MM.1S (cell line): Measurements from ENCODE around the gene TENM4.

Source experiments
- CTCF ChIP-seq: fragments of 300-600 bp; sonication (generic); IDR thresholded peaks from 2 replicates; pipeline ENCODE4 v1.5.1; 2016; ENCODE audit warnings: antibody characterized with exemption, low read length, mixed read lengths
- EZH2phosphoT487 ChIP-seq: fragments of 300-600 bp; sonication (generic); IDR thresholded peaks from 2 replicates; pipeline ENCODE4 v1.6.1; 2018; ENCODE audit warnings: antibody characterized with exemption, low read length

DNA sequence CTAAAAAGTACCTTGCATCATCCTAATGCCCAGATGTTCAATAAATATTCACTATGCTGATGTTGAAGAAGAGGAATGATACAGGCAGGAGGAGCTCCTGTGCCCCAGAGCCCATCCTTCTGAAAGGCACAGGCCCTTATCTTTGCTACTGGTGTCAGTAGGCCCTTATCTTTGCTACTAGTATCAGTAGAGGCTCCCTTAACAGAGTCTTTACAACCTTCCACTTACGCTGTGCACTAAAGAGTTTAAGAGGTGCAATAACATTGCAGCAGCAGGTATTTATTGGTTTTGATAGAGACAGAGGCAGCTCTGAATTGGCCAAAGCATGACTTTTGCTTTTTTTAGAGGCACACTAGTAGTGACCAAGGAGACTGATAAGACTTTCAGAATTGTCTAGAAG is 174.4 kb downstream of the TENM4 start:
- TF ChIP-seq CTCF (no peak), EZH2phosphoT487 (no peak)
